Ammon's horn (tissue), 1 donor: ENCODE data around the gene EFHD2.
"Not testable (repeated sequence)": the region's sequence is repeated elsewhere in the genome, so short reads cannot be mapped to it uniquely, and the experiment has no call there.

Experiments used
- DNase-seq: peaks from one replicate; pipeline ENCODE4 v3.0.0-alpha.2; 2016; ENCODE audit warnings: low spot score

Gene EFHD2

DNA sequence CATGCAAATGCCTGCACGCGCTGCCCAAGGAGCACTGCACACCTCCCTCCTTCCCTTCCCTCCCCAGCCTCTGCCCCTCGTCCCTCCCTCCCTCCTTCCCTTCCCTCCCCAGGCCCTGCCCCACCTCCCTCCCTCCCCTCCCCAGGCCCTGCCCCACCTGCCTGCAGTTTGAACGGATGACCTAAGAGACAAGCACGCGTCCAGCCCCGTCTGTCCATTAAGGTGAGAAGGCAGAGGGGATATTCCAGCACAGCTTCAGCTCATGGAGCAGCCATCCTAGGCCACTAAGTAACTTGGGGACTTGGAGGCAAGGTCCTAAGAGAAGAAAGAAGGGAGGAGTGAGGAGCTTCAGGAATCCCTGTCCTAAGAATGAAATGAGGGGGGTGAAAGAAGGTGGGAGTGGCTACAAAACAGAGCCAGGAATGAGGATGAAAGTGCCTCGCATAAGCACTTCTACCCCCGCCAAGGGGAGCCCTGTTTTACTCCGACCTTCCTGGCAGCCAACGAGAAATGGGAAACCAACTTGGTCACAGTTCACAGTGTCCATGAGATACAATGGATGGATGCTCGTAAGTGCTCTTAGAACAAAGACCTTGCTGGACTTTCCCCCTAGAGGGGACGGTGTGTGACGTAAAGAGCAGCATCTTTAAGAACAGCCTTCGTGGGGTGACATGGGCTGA lies 21.3 kb upstream of the EFHD2 start:
- DNase-seq: no peak

GRCh38 chr1:15389828-15390227 lies 19.9 kb upstream of the EFHD2 start:
- DNase-seq: not testable (repeated sequence)

GRCh38 chr1:15390667-15391066 lies 19.0 kb upstream of the EFHD2 start:
- no peak for DNase-seq

GRCh38 chr1:15391366-15391765 lies 18.3 kb upstream of the EFHD2 start:
- DNase-seq: no peak

- no peak for DNase-seq
Observed at GRCh38 chr1:15393475-15394257, 16.0 kb upstream of the EFHD2 start.

- DNase-seq: no peak
Observed at GRCh38 chr1:15394258-15394690, 15.4 kb upstream of the EFHD2 start.

- DNase-seq: no peak
Observed at GRCh38 chr1:15397236-15397635, 12.5 kb upstream of the EFHD2 start.

DNA sequence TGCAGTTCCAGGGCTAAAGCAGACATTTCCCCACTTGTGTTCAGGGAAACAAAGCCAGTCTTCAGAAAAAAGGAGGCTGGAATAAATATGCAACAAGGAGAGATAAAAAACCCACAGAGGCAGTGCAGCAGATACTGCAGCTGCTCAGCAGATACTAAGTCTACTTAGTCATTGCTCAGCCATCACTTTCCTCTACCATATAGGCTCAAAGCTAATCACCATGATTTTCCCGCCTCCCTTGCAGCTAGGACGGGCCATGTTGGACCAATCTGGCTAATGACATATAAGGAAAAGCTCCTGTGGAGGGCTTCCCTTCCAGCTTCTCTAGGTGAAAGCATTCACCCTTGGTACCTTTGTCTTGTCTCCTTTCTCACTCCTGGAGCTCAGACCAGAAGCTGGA lies 10.0 kb upstream of the EFHD2 start:
- no peak for DNase-seq

- no peak for DNase-seq
Observed at GRCh38 chr1:15400627-15401026, 9.1 kb upstream of the EFHD2 start.

- DNase-seq: no peak
Observed at GRCh38 chr1:15401391-15402055, 8.2 kb upstream of the EFHD2 start.

GRCh38 chr1:15402809-15403450 lies 6.8 kb upstream of the EFHD2 start:
- no peak for DNase-seq

GRCh38 chr1:15403962-15404580 lies 5.6 kb upstream of the EFHD2 start:
- no peak for DNase-seq

DNA sequence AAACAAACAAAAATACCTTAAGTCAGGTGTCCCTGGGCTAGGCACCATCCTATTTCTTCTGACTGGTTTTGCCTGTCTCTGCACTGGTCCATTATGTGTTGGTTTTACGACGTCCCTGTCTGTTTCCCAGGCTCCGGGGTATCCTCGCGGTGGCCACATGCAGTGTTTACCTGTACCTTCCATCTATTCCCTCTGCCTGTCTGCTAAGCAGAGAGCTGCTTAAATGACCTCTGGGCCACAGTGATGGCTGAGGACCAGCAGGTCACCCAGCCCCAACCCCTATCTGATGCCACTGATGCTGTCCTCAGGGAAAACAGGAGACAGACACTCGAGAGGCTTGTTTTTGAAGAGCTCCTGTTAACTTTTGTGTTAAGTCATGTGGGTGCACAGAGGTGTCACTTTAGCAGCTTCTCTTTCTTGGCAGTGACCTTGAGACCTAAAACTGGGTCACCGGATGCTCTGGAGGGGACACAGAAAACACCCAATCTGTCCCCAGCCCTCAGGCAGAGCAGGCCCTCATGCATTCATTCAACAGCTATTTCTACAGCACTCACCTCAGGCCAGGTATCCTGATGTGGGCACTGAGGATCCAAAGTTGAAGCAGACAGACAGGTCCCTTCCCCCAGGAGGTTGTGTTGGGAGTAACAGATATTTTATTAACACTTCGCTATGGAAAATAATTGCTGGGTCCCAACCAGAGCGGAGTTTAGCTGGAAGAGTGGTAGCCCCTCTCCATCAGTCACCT lies 4.4 kb upstream of the EFHD2 start:
- no peak for DNase-seq

- no peak for DNase-seq
Observed at GRCh38 chr1:15406614-15407559, 2.8 kb upstream of the EFHD2 start.

GRCh38 chr1:15407580-15407979 lies 2.1 kb upstream of the EFHD2 start:
- no peak for DNase-seq

DNA sequence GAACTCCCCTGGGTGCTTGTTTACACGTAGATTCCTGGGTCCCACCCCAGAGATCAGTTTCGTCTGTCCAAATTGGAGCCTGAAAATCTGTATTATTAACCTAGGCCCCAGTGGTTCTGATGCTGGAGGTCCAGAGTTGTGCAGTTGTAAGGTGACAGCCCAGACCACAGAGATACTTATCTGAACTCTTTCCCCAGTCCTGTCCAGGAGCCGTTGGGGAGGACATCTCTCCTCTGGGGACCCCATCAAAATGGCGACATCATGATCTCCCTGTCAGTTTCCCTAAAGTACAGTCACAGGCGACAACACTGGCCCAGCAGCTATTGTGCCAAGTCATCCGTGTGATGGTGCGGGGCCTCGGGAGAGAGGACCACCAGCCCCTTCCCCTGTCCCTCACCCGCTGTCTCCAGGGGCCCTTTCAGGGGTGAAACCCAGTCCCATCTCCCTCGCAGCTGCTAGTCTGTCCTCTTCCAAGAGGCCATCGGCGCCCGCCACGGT lies 749 bp upstream of the EFHD2 start:
- DNase-seq: no peak

- no peak for DNase-seq
Observed at GRCh38 chr1:15410223-15410883, 665 bp downstream of the EFHD2 start.

DNA sequence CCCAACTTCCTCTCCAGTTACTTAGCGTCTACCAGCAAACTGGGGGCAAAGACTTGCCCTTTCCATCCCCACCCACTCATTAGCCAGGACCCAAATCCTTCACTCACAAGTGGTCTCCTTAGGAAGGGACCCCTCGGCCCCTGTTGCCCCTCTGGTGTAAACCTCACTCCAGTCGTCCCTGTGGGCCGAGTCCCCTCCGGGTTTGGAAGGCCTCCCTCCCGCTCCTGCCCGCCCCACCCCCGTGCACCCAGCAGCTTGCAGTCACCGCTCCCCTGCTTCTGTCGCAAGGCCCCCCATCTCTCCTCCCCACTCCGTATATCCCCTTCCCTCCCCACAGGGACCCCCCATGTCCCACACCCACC lies 1.2 kb downstream of the EFHD2 start:
- no peak for DNase-seq

DNA sequence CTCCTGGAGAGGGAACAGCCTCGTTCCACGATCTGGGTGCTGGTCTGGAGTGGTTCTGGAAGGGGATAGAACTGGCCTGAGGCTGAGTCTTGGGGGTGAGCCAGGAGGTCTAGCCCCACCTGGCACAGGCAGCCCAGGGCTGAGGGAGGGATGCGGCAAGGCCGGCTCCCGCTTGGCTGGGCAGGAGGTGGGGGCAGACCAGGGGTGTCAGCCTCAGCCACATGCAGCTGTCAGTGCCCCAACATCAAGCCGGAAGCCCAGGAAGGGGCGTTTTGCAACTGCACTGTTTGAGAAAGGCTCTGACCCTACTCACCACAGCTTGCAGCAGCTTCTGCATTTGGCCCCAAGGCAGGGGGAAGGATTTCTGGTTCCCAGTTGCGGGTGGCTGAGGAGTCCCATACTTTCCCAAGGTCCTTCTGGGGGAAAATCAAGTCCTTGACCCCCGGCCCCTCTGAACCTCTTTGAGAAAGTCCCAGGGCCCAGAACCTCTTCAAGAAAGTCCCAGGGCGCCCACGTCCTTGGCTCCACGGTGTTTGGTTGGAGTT lies 2.0 kb downstream of the EFHD2 start:
- peak; percentile 76 for DNase-seq
